Pancreas (tissue), 10 donors: ENCODE results near the gene LMF2. TPM values are rescaled to one million over a fixed set of nuclear protein-coding genes. Genes with fewer than 3 reads are reported as not detected.

Experiments used
- ATAC-seq, 4 donors: fragments of 200-7000 bp; cut with Tn5 transposase; one replicate each; pipeline versions ENCODE4 v1.8.0 to v1.9.1; 2020; ENCODE audit warnings: mild to moderate bottlenecking in 4 of 4, moderate library complexity in 4 of 4
- DNase-seq, 6 donors: peaks; one replicate each; pipeline ENCODE4 v3.0.0-alpha.2; 2020
- FAIRE-seq: peaks from 2 replicates; lab custom pipeline; 2012; peaks lifted over from hg19 to GRCh38; lab: Jason Lieb, UNC
- H3K27ac ChIP-seq, 4 donors: fragments of 200-600 bp; sonication (generic); 1 replicate in 3 of 4; 2 replicates in 1 of 4; pipeline versions ENCODE4 v1.5.0 to v1.8.0; 2020
- H3K27me3 ChIP-seq, 4 donors: fragments of 200-600 bp; one replicate each; pipeline ENCODE4 v1.8.0; 2021
- H3K36me3 ChIP-seq, 3 donors: fragments of 200-600 bp; sonication (generic) in 1 of 3; one replicate each; pipeline versions ENCODE4 v1.5.0 to v1.8.0; 2020 to 2021
- H3K4me1 ChIP-seq, 3 donors: fragments of 200-600 bp; one replicate each; pipeline ENCODE4 v1.8.0; 2021
- H3K4me3 ChIP-seq, 4 donors: fragments of 200-600 bp; sonication (generic) in 2 of 4; one replicate each; pipeline versions ENCODE4 v1.5.0 to v1.8.0; 2020 to 2021
- H3K9me3 ChIP-seq, 4 donors: fragments of 200-600 bp; one replicate each; pipeline ENCODE4 v1.8.0; 2021
- WGBS, 2 donors: extraction: QIAGEN DNeasy Blood & Tissue Kit; methylation state at CpG; one replicate each; pipeline ENCODE4 v1.1.7; 2013; 5-methylcytosine and 5-hydroxymethylcytosine counted together
- intact Hi-C, 3 donors: fragments of 100-400 bp; cut with DNase I; formaldehyde crosslinking; loops; one replicate each; pipeline versions ENCODE4 v1.11.1 to v1.14.2; 2022
- polyA plus RNA-seq, 2 donors: library from polyadenylated mRNA; stranded (reverse); fragments of 200-250 nt; gene quantifications; one replicate each; pipeline ENCODE4 v1.2.3, GENCODE V29; 2013
- total RNA-seq, 6 donors: library from RNA; stranded (reverse); fragmentation: NEBNext Ultra II Directional in 4 of 6; extraction: Animal tissue kit (Norgen Biotek cat#: 25700) in 4 of 6; gene quantifications; one replicate each; pipeline versions ENCODE4 v1.2.1 to v1.2.4, GENCODE V29; 2021 to 2023
- TF ChIP-seq, protein P1 (sequence below), 4 donors: fragments of 200-600 bp; sonication (generic) in 3 of 4; IDR thresholded peaks; one replicate each; pipeline versions ENCODE4 v1.5.0 to v1.8.0; 2021; ENCODE audit warnings: antibody characterized with exemption in 4 of 4
- donor health status: healthy with polysubstance abuse.
- donor health status: DM: no; HTN: no; CAD: no; lungs with moderate emphysema.
- donor health status: DM: no; HTN: no; CAD: no.
- donor health status: control.
- donor health status: control.
- donor health status: Bipolar disorder and iron deficiency.
- donor health status: DM: yes; HTN: yes; CAD: no.
- donor health status: DM: no; HTN: no; CAD: no.
- donor health status: DM: no; HTN: no; CAD: no.
- donor health status: DM: yes; HTN: yes; CAD: no.

LMF2 gene
- total and polyA plus RNA-seq, 8 donors: 50.3 to 175 (median 135) TPM

DNA sequence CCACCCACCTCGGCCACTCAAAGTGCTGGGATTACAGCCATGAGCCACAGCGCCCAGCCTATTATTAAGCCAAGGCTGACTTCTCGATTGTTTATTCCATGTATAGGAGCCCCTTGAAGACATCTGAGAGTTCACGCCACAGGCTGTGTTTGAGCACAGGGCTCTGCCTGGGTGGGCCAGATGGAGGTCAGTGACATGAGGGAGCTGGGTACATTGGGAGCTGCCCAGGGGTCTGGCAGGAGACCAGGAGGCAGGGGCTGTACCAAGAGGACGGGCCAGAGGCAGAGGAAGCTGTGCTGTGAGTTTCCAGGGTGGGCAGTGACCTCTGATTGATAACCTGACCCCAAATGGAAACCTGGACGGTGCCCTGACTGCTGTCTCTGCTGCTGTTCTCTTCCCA is 5.4 kb downstream of the LMF2 start:
- intact Hi-C loops: loop anchor here in 1 of 3 donors (10.0 kb wide), 1 partner anchor 257 kb away; the partner anchor contains the start of gene TUBGCP6
- Histone ChIP-seq H3K4me1 (peaks cover 0 to 10% (median 0%) of the 10 kb centered on the region in 3 donors), H3K36me3 (peaks cover 0 to 15% (median 0%) of the 10 kb centered on the region in 3 donors), H3K4me3 (no peak overlapping the region), H3K27ac (no peak overlapping the region), H3K9me3 (no peaks in the 10 kb centered on the region), H3K27me3 (no peaks in the 10 kb centered on the region)
- WGBS, 2 donors: 87 to 92% methylated on average over 6 of the region's 6 CpGs
- ATAC-seq: no peak
- TF ChIP-seq, protein P1, sequence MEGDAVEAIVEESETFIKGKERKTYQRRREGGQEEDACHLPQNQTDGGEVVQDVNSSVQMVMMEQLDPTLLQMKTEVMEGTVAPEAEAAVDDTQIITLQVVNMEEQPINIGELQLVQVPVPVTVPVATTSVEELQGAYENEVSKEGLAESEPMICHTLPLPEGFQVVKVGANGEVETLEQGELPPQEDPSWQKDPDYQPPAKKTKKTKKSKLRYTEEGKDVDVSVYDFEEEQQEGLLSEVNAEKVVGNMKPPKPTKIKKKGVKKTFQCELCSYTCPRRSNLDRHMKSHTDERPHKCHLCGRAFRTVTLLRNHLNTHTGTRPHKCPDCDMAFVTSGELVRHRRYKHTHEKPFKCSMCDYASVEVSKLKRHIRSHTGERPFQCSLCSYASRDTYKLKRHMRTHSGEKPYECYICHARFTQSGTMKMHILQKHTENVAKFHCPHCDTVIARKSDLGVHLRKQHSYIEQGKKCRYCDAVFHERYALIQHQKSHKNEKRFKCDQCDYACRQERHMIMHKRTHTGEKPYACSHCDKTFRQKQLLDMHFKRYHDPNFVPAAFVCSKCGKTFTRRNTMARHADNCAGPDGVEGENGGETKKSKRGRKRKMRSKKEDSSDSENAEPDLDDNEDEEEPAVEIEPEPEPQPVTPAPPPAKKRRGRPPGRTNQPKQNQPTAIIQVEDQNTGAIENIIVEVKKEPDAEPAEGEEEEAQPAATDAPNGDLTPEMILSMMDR (IDR thresholded peaks at IDR 0.05): no peak
- DNase-seq: peak in 1 of 6 donors; percentile 55
- no peak for FAIRE-seq

DNA sequence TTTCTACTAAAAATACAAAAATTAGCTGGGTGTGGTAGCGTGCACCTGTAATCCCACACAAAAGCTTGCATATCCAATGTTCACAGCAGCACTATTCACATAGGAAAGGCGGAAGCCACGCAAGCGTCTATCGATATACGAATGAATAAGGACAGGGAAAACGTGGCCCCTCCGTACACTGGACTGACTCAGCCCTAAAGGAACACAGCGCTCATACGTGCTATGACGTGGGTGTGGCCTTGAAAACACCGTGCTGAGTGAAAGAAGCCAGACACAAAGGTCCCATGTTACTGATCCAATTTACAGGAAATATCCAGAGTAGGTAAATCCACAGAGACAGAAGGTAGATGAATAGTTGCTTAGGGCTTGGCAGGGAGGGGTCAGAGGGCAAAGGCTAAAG is 7.0 kb downstream of the LMF2 start:
- Histone ChIP-seq H3K4me1 (peaks cover 0 to 6% (median 0%) of the 10 kb centered on the region in 3 donors), H3K27ac (no peak overlapping the region), H3K9me3 (no peaks in the 10 kb centered on the region), H3K27me3 (no peaks in the 10 kb centered on the region), H3K4me3 (no peak overlapping the region), H3K36me3 (peaks cover 0 to 15% (median 0%) of the 10 kb centered on the region in 3 donors)
- no peak for FAIRE-seq
- no peak for DNase-seq
- ATAC-seq: no peak
- TF ChIP-seq, protein P1 (IDR thresholded peaks at IDR 0.05): no peak
- intact Hi-C loops: loop anchor here in 1 of 3 donors (10.0 kb wide), 1 partner anchor 256 kb away; the partner anchor contains the start of gene TUBGCP6
- 83 to 88% methylated on average over 12 of the region's 12 CpGs for WGBS, 2 donors

DNA sequence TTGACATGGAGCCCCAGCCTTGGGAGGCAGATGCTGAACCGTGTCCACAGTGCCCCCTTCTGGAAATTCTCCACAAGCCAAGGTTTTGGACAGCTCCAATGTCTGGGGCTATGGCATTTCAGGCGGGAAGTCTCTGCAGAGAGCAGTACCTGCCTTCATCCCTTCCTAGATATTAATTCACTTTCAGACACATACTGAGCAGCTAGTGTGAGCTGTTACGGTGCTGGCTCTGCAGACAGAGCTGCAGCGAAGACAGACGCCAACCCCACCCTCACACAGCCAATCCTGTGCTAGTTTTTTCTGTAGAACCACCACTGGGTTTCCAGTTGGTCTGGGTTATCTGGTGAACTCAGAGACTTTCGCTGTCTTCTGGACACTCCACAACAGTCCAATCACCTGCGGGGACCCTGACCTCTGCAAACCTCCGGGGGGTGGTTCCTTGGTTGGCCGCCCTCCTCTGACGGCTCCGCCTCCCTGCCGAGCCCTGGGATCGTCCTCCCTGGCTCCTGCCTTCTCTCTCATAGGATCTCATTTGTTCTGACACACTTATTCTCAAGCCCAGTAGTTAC is 9.1 kb downstream of the LMF2 start:
- no peaks in the 10 kb centered on the region for H3K9me3 ChIP-seq
- TF ChIP-seq, protein P1 (IDR thresholded peaks at IDR 0.05): peak; percentile 31 to 53 (median 44)
- no peak overlapping the region for H3K4me3 ChIP-seq
- DNase-seq (peak; percentile 69 to 84 (median 78)), ATAC-seq (peak; percentile 87 to 97 (median 94)), FAIRE-seq (no peak)
- WGBS, 2 donors: 2 to 9% methylated on average over 13 of the region's 13 CpGs
- H3K27ac ChIP-seq: no peak overlapping the region
- peaks cover 0 to 10% (median 0%) of the 10 kb centered on the region in 3 donors for H3K36me3 ChIP-seq
- intact Hi-C loops: no loop called here
- H3K4me1 ChIP-seq: peaks cover 0 to 6% (median 0%) of the 10 kb centered on the region in 3 donors
- H3K27me3 ChIP-seq: no peaks in the 10 kb centered on the region

DNA sequence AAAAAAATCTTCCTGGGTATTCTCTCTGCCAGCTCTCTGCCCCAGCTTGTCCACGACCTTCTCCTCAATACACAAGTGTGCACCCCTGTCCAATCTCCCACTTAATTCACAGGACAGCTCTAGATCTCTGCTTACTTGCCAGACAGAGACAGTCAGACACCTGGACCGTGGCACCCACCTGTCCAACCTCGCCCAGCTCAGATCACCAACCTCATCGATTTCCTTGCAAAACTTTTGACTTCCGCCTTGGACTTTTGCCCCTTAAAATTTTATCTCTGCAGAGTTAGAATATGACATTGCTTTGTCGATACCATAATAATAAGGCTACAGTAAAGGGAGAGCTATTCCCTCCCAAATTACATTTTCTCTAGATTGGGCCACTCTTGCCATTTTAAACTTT is 10.4 kb downstream of the LMF2 start:
- 47 to 65% methylated on average over 6 of the region's 6 CpGs for WGBS, 2 donors

More for the DNA sequence above, 10.4 kb downstream of the LMF2 start:
- TF ChIP-seq, protein P1 (IDR thresholded peaks at IDR 0.05): no peak
- Histone ChIP-seq H3K27me3 (no peaks in the 10 kb centered on the region), H3K4me1 (peaks cover 0 to 6% (median 0%) of the 10 kb centered on the region in 3 donors), H3K27ac (no peak overlapping the region), H3K36me3 (no peaks in the 10 kb centered on the region), H3K4me3 (no peak overlapping the region), H3K9me3 (no peaks in the 10 kb centered on the region)
- DNase-seq (no peak), ATAC-seq (peak in 1 of 4 donors; percentile 17), FAIRE-seq (no peak)
- intact Hi-C loops: no loop called here
